GM21786 (cell line): ENCODE data around the gene COL27A1.
"Not testable (repeated sequence)": the region's sequence is repeated elsewhere in the genome, so short reads cannot be mapped to it uniquely, and the experiment has no call there.

Experiments
- ATAC-seq: cut with Tn5 transposase; IDR thresholded peaks from one replicate; pipeline ENCODE4 v1.9.1; 2021; ENCODE audit not compliant: unreplicated experiment

Gene COL27A1

DNA sequence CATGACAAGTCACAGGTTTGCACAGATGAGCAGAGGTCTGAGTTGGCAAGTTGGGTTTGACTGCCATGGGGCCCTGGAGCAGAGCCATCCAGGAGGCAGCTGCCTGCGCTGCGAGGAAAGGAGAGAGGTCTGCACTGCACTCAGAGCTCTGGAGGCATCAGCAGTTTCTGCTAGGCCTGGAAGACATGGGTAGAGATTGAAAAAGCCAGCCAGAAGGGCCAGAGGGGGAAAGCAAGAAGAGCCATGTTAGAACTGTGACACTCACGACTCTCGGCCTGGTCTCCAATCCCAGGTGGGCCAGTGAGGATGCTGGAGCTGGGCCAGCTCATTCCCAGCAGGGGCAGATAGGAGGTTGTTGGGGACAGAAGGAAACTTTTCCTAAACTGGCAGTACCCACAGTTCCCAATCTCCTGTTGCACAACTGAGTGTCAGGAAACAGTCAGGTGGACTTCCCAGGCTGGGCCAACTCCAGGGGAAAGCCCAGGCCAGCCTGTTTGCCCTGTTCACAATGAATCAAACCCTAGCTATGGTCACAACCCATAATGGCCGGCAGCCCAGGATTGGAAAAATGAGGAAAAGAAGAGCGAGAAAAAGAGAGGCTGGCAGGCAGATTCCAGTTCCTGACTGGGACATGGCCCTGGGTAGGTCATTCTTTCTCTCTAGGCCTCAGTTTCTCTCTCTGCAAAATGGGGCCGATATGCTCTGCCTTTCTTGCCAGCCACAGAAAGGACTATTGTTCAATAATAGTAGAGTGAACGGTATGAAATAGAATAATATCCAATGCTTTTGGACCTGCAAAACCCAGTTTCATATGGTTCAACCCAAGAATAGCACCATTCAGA lies 159.8 kb downstream of the COL27A1 start:
- ATAC-seq = no peak

DNA sequence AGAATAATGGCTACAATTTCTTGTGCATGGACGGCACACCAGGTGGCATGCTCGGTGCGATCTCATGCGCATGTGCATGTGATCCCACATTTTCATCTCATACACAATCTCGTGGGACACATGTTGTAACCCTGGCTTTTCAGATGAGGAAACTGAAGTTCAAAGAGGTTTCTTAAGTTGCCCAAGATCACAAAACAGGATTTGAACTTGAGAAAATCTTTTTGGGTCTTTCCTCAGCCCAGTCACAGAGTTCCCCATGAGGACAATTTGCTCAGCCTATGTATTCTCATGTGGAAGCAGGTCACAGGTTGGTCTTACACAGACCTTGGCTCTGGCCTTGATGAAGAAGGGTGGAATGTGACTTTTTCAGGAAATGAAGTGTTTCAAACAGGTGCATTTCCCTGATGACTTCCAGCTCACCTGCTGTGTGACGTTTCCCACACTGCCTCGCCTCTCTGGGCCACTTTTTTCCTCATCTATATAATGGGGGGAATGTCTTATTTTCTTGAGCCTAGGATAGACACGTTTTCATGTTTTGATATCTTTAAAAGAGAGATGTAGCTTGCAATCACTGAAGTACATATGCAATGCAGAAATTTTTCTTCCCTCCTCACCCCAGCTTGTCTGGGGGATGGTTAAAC lies 160.5 kb downstream of the COL27A1 start:
- no peak for ATAC-seq

DNA sequence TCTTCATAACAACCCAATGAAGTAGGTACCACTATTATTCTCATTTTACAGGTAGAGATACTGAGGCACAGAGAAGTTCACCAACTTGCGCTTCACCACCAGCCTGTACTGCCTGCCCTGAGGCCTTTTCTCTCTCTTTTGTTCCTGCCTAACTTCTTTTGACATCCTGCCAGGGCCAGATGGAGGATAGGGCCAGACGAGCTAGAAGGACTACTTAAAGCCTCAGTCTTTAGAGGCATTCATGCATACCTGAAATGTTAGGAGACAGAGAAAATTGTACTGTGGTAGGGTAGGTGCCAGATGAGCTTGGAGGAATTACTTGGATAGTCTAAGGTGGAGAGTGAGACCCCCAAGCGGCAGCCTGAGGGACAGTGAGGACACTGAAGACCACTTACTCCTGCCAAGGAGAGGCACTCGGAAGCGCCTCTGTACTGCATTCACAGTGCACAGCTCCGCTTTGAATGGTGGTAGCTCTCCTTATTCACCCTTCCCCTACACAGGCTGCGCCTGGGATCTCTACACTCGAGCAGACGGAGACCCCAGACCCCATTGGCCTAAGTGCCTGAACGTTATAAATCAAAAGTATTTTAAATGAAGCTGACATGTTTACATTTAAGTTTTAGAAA lies 161.4 kb downstream of the COL27A1 start:
- no peak for ATAC-seq

DNA sequence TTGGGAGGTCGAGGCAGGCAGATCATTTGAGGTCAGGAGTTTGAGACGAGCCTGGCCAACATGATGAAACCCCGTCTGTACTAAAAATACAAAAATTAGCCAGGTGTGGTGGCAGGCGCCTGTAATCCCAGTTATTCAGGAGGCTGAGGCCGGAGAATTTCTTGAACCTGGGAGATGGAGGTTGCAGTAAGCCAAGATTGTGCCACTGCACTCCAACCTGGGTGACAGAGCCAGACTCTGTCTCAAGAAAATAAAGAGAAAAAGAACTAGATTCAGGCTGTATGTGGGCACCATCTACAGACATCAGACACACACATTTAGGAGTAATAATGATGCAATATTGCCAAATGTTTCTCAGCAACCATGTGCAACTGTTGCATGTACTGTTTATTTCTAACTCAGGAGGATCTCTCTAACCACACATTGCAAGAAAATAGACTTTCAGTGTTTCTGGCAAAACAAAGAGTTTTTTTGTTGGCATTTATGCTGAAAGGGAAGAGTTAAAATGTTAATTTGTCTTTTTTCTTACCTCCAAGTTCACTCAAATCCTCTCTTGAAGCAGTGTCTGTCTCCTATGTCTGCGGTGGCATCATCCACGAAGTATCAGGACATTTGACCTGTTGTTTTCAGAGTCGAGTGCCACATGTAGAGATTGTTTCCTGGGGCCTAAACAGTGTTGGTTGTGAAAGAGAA lies 162.5 kb downstream of the COL27A1 start:
- no peak for ATAC-seq

DNA sequence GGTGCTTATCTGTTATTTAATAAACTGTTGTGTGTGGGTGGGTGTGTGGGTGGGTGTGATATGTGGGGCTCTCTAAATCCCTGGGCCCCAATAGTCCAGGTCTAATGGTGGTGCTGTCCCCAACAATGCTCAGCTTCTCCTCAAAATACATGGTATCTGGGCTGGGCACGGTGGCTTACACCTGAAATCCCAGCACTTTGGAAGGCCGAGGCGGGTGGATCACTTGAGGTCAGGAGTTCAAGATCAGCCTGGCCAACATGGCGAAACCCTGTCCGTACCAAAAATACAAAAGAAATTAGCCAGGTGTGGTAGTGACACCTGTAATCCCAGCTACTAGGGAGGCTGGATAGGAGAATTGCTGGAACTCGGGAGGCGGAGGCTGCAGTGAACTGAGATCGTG lies 163.1 kb downstream of the COL27A1 start:
- ATAC-seq = no peak

DNA sequence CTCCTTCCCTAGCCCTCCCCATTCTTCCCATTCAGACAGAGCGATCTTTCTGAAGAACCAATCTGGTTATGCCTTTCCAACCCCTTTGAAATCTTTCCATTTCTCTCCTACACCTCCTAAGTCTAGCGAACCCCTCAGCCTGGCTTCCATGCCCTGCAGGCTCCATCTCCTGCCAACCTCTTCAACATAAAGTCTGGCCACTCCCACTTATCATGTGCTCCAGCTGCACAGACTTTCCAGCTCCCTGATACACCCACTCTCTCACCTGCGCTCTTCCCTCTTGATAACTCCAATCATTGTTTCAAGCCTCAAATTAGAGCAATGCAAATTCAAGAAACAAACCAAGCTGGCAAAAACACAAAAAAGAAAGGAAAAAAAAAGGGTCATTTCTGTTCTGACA lies 163.8 kb downstream of the COL27A1 start:
- no peak for ATAC-seq

- not testable (repeated sequence) for ATAC-seq
These were observed 165.4 kb downstream of the COL27A1 start for GRCh38 chr9:114320710-114321109.

DNA sequence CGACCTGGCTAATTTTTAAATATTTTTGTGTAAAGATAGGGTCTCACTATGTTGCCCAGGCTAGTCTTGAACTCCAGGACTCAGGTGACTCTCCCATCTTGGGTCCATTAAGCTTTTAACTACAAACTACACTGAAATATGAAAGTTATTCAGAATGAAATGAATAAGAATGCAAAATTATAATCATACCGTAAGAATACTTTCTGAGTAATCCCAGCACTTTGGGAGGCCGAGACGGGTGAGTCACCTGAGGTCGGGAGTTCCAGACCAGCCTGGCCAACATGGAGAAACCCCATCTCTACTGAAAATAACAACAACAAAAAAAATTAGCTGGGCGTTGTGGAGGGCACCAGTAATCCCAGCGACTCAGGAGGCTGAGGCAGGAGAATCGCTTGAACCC lies 166.4 kb downstream of the COL27A1 start:
- ATAC-seq = no peak

DNA sequence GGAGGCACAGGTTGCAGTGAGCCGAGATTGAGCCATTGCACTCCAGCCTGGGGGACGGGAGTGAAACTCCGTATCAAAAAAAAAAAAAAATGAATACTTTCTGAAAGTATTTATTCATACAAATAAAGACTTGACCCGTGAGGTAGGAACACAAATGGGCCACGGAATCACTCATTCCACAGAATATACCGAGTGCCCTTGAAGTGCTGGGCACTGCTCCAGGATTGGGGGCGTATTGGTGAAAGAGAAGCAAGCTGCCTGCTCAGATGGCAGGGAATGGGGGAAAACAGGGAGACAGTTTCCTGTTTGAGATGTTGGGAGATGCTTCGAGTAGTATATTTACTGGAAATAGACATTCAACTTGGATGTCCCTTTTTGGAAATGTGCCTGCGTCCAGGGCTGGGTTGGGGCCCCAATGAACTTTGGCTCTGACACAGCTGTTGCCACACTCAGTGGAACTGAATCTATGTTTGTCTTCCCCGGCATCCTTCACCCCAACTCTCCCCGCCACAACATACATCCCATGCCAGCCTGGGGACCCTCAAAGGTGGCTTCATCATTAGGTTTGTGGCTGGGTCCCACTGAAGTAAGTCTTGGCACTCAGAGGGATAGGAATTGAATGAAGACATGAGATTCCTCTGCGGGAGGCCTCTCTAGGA lies 167.0 kb downstream of the COL27A1 start:
- not testable (repeated sequence) for ATAC-seq

- ATAC-seq = not testable (repeated sequence)
These were observed 167.6 kb downstream of the COL27A1 start, which contains the start of gene ORM1 for GRCh38 chr9:114322831-114323531. TSS of gene ORM1 (plus strand) at chr9:114323098. CDS start at chr9:114323134, 36 bp downstream.

DNA sequence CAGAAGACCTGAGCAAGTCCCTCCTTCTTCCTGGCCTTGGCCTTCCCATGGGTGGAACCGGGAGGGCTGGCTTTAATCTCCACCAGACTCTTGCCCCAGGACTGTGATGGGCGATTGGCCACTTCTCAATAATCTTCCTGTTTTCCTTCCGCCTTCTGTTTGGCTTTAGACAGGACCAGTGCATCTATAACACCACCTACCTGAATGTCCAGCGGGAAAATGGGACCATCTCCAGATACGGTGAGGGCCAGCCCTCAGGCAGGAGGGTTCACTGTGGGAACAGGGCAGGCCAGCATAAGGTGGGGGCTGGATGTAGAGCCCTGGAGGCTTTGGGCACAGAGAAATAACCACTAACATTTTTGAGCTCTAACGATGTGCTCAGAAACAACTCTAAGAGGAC lies 168.5 kb downstream of the COL27A1 start:
- ATAC-seq = not testable (repeated sequence)

DNA sequence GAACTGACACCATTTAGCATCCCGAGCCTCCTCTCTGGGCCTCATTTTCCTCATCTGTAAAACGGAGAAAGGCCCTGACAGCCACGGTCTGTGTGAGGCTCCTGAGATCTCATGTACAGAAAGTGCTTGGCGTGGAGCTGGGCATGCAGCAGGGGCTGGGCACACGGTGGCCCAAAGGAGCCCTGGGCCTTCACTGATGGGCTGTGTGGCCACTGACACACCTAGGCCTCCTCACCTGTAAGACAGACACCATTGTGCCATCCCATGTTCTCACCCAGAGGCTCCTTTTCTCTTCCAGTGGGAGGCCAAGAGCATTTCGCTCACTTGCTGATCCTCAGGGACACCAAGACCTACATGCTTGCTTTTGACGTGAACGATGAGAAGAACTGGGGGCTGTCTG lies 169.2 kb downstream of the COL27A1 start:
- ATAC-seq = no peak

- ATAC-seq = not testable (repeated sequence)
These were observed 169.6 kb downstream of the COL27A1 start for GRCh38 chr9:114324965-114325364.

DNA sequence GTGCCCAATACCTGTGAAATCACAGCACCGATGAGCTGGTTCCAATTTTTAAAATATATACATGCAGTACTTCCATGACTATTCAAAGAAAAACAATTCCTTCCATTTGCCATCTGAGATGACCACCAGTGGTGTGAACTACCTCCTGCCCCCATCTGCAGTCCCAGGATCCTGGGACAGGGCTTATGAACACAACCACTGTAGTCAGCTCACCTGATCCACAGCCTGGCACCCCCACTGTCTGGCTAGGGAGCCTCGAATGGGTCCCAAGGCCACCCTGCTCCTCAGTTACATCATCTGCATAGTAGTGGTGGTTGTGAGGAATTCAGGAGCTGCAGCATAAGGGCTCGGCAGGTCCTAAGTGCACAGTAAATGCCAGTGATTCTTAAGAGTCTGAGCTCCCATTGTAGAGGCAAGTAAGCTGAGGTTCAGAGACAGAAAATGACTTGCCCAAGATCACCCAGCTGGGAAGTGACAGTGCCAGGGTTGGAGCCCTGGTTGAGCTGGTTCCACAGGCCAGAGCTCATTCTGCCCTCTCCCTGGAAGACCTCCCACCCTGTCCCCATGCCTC lies 170.4 kb downstream of the COL27A1 start:
- not testable (repeated sequence) for ATAC-seq

DNA sequence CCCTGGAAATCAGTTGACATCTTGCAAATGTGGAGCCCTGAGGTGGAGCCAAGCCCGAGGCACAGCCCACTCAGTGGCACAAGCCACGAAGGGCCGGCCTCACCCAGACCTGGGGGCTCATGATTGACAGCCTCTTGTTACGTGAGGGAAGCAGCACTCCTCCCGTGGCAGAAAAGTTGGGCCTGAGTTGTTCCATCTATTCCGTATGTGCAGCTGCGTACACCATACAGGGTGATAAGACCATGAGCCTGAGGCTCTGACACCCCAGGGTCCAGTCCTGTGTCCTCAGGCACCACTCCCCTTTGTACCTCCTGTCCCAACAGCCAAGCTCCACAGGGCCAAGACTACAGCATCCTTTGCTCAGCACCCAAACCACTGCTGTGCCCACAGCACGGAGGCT lies 172.4 kb downstream of the COL27A1 start:
- ATAC-seq = no peak

GRCh38 chr9:114328357-114328820 lies 173.1 kb downstream of the COL27A1 start:
- not testable (repeated sequence) for ATAC-seq

- not testable (repeated sequence) for ATAC-seq
These were observed 173.7 kb downstream of the COL27A1 start for GRCh38 chr9:114328937-114329624.

DNA sequence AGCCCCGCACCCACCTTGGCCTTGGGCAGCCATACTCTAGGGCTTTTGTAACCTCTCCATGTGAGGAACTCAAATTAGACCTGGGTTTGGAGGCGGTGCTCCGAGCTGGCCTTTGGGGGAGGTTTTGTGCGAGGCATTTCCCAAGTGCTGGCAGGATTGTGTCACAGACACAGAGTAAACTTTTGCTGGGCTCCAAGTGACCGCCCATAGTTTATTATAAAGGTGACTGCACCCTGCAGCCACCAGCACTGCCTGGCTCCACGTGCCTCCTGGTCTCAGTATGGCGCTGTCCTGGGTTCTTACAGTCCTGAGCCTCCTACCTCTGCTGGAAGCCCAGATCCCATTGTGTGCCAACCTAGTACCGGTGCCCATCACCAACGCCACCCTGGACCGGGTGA lies 174.3 kb downstream of the COL27A1 start, which contains the start of gene ORM2:
Gene ORM2 (plus strand): TSS at position 245 of the 398 bp plus-strand sequence. CDS start 36 bp downstream, at position 281.
- not testable (repeated sequence) for ATAC-seq

- ATAC-seq = no peak
These were observed 175.3 kb downstream of the COL27A1 start for GRCh38 chr9:114330636-114331035.
